Fibroblast of mammary gland (primary cell): Measurements from ENCODE around the gene IDH3G.

Experiments used
- DNase-seq: peaks from one replicate; pipeline ENCODE4 v3.0.0-alpha.2; 2010; ENCODE audit warnings: low read depth
- H3K4me3 ChIP-seq: 2 replicates; pipeline ENCODE4 v1.5.1; 2011; ENCODE audit warnings: low read depth, mild to moderate bottlenecking, low read length, moderate library complexity; ENCODE audit not compliant: control insufficient read depth
- TF ChIP-seq, protein P1 (sequence below): conservative IDR thresholded peaks from 2 replicates; pipeline ENCODE4 v1.5.1; 2011; ENCODE audit warnings: low read depth, low read length, inconsistent platforms; ENCODE audit not compliant: control insufficient read depth, insufficient read depth

IDH3G gene

DNA sequence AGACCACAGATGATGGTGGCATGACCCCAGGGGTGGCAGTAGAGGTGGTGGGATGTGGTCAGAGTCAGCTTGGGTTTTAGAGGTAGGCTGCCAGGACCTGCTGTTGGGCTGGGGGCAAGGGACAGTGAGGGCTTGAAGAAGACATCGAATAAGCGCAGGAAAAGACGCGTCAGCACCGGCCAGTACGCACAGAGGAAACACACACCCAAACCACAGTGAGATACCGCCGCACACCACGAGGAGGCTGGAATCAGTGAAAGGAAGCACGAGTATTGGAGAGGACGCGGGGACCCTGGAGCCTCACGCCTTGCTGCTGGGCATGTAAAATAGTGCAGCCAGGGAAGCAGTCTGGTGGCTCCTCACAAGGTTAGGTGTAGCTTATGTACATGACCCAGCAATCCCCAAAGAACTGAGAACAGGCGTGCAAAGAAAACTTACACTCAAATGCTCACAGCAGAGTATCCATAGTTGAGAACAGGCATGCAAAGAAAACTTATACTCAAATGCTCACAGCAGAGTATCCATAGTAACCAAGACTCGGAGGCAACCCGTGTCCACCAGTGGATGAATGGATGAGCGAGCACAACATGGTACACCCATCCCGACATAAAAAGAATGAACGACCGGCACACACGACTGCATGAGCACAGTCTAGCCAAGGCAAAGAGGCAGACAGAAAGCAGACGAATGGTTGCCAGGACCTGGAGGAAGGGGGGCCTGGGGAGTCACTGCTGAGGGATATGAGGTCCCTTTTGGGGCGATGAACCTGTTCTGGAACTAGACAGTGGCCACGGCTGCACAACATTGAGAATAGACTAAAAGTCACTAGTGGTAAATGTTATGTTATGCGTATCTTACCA, 22.9 kb upstream of the IDH3G start:
- TF ChIP-seq, protein P1, sequence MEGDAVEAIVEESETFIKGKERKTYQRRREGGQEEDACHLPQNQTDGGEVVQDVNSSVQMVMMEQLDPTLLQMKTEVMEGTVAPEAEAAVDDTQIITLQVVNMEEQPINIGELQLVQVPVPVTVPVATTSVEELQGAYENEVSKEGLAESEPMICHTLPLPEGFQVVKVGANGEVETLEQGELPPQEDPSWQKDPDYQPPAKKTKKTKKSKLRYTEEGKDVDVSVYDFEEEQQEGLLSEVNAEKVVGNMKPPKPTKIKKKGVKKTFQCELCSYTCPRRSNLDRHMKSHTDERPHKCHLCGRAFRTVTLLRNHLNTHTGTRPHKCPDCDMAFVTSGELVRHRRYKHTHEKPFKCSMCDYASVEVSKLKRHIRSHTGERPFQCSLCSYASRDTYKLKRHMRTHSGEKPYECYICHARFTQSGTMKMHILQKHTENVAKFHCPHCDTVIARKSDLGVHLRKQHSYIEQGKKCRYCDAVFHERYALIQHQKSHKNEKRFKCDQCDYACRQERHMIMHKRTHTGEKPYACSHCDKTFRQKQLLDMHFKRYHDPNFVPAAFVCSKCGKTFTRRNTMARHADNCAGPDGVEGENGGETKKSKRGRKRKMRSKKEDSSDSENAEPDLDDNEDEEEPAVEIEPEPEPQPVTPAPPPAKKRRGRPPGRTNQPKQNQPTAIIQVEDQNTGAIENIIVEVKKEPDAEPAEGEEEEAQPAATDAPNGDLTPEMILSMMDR = no peak
- DNase-seq = no peak
- H3K4me3 ChIP-seq = no peak overlapping the region

DNA sequence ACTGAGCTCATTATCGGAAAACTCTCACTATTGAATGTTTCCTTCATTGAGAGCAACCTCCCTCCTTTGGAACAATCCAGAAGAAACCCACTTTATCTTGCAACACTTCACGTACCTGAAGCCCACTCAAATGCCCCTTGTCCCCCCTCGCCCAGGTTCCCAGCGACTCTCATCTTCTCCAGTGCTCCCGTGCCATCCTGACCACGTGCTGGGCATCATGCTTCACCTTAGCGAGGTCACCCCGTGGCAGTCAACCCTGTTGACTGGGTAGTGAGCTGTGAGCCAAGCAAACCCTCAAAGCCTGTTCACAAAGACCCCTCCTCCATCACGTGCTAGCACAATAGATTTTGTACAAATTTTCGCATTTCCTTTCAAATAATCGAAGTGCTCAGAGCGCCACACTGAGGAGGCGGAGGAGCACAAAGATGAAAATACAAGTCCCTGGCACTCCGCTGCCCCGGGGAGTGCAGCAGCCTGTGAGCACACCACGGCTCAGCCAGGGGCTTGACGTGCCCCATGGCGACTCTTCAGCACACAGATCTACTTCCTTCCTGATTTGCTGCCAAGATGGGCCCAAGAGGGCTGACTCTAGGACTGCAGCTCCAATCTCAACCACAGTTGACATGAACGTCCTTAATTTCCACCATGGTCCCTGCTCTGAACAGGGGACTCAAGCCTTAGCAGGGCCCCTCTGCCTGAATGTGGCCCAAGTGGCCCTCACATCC, 20.6 kb upstream of the IDH3G start:
- no peak overlapping the region for H3K4me3 ChIP-seq
- no peak for DNase-seq
- TF ChIP-seq, protein P1 = no peak

- TF ChIP-seq, protein P1 = no peak
- H3K4me3 ChIP-seq = no peak overlapping the region
- no peak for DNase-seq
Observed at GRCh38 chrX:153813161-153813560, 19.0 kb upstream of the IDH3G start.

GRCh38 chrX:153812220-153812619, 18.0 kb upstream of the IDH3G start:
- TF ChIP-seq, protein P1 = no peak
- no peak overlapping the region for H3K4me3 ChIP-seq
- no peak for DNase-seq

DNA sequence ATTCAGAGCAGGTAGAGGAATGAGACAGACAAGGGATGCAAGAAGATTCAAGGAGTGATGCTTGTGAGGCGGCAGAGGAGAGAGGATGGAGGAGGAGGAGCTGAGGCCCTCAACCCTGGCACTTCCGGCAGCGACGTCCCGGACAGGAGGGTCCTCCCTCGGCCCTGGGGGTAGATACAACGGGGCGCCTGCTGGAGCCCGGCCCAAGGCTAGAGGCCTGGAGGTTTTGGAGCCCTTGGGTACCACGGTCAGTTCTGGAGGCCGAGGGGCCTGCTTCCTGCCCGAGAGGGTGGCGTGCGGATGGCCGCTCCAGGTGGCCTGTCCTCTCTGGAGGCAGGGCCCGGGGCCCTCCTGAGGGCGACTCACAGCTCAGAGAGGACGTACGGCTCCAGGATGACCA, 13.8 kb upstream of the IDH3G start:
- no peak for DNase-seq
- TF ChIP-seq, protein P1 = no peak
- no peak overlapping the region for H3K4me3 ChIP-seq

DNA sequence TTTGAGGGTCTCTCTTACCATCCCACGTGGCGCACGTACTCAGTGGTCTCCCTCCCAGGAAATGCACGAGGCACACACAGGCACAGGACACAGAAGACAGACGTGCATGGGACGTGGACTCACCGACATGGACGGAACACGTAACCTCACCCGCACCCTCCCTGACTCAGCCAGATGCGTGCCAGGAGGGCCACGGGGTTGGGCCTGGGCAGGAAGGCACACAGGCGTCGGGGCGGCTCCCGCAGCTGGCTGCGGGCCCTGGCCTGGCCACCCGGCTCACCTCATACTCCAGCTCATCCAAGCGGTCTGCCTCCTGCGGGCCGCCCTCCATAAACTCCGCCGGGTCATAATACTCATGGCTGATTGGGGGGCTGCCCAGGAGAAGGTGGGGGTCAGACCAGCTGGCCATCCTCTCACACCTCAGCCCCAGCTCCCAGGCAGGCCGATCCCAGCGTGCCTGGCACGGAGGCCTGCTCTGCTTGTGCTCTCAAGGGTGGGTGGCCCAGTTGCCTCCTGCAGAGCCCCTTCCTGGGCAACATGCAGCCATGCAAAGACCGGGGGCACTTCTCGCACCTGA, 12.9 kb upstream of the IDH3G start:
- no peak overlapping the region for H3K4me3 ChIP-seq
- TF ChIP-seq, protein P1 = no peak
- DNase-seq = no peak
